H1 (cell line): ENCODE results near the gene HORMAD2. TPM values are rescaled to one million over a fixed set of nuclear protein-coding genes. Genes with fewer than 3 reads are reported as not detected.

ENCODE experiments used
- CTCF ChIA-PET: fragments of 300-600 bp; sonication (Branson Sonifier 250); formaldehyde crosslinking; loops from one replicate; lab custom pipeline; 2021; ENCODE audit not compliant: partially characterized antibody; lab: Charles Lee
- POLR2A ChIA-PET: fragments of 300-600 bp; sonication (Branson Sonifier 250); formaldehyde crosslinking; loops from one replicate; lab custom pipeline; 2021; ENCODE audit warnings: inconsistent platforms; ENCODE audit not compliant: partially characterized antibody; lab: Charles Lee
- DNase-seq, 2 experiments: peaks; one replicate each; pipeline versions ENCODE4 v3.0.0 to v3.0.0-alpha.2; 2010 to 2022; ENCODE audit warnings: low spot score in 2 of 2, low read depth in 1 of 2, mixed read lengths in 1 of 2
- FAIRE-seq: peaks from 2 replicates; lab custom pipeline; 2011; peaks lifted over from hg19 to GRCh38; lab: Jason Lieb, UNC
- H2AFZ ChIP-seq: 2 replicates; pipeline ENCODE4 v1.8.1; 2012; ENCODE audit warnings: low read length, inconsistent platforms
- H2AK5ac ChIP-seq: 2 replicates; pipeline ENCODE4 v1.6.1; 2013; ENCODE audit warnings: low read depth, low read length
- H2BK120ac ChIP-seq: replicated peaks from 2 replicates; pipeline ENCODE3; 2013; ENCODE audit warnings: low read depth, low read length, inconsistent platforms
- H2BK12ac ChIP-seq: 2 replicates; pipeline ENCODE4 v1.6.1; 2013; ENCODE audit warnings: low read depth, low read length
- H2BK15ac ChIP-seq: 2 replicates; pipeline ENCODE4 v1.6.1; 2013; ENCODE audit warnings: low read length
- H2BK20ac ChIP-seq: 2 replicates; pipeline ENCODE4 v1.6.1; 2013; ENCODE audit warnings: low read length
- H2BK5ac ChIP-seq: 2 replicates; pipeline ENCODE4 v1.6.1; 2013; ENCODE audit warnings: low read depth, low read length
- H3K14ac ChIP-seq: 2 replicates; pipeline ENCODE4 v1.6.1; 2013; ENCODE audit warnings: inconsistent platforms; ENCODE audit not compliant: insufficient read length
- H3K18ac ChIP-seq: 2 replicates; pipeline ENCODE4 v1.6.1; 2013; ENCODE audit warnings: low read length; ENCODE audit errors: extremely low read depth
- H3K23ac ChIP-seq: 2 replicates; pipeline ENCODE4 v1.6.1; 2013; ENCODE audit warnings: inconsistent platforms; ENCODE audit not compliant: insufficient read length
- H3K23me2 ChIP-seq: 2 replicates; pipeline ENCODE4 v1.6.1; 2013; ENCODE audit warnings: low read depth, low read length
- H3K27ac ChIP-seq: 2 replicates; pipeline ENCODE4 v1.6.1; 2011; ENCODE audit warnings: low read depth, low read length, inconsistent platforms
- H3K27me3 ChIP-seq, 4 experiments: replicated peaks in 1 of 4; 1 replicate in 1 of 4; 2 replicates in 3 of 4; pipeline versions ENCODE4 v1.6.1 to v1.8.1; 2011 to 2013; ENCODE audit warnings: low read length in 3 of 4, mild to moderate bottlenecking in 3 of 4, inconsistent platforms in 2 of 4, mixed read lengths in 2 of 4, moderate library complexity in 1 of 4; ENCODE audit not compliant: control insufficient read depth in 3 of 4, insufficient read depth in 3 of 4; ENCODE audit errors: extremely low read depth in 1 of 4
- H3K36me3 ChIP-seq, 4 experiments: 2 replicates each; pipeline versions ENCODE4 v1.6.1 to v1.8.1; 2011 to 2013; ENCODE audit warnings: mild to moderate bottlenecking in 4 of 4, low read length in 3 of 4, moderate library complexity in 2 of 4, control low read depth in 1 of 4, inconsistent platforms in 1 of 4; ENCODE audit not compliant: insufficient read depth in 4 of 4, control insufficient read depth in 2 of 4
- H3K4ac ChIP-seq: replicated peaks from 2 replicates; pipeline ENCODE3; 2013; ENCODE audit warnings: low read length, low read depth, mixed read lengths, inconsistent platforms; ENCODE audit not compliant: insufficient read length
- H3K4me1 ChIP-seq, 4 experiments: replicated peaks in 1 of 4; 1 replicate in 1 of 4; 2 replicates in 3 of 4; pipeline versions ENCODE4 v1.6.1 to v1.8.1; 2011 to 2013; ENCODE audit warnings: low read length in 3 of 4, inconsistent platforms in 2 of 4, mixed read lengths in 1 of 4; ENCODE audit not compliant: insufficient read depth in 4 of 4, control insufficient read depth in 3 of 4
- H3K4me2 ChIP-seq, 2 experiments: 2 replicates each; pipeline versions ENCODE4 v1.6.1 to v1.8.1; 2011 to 2013; ENCODE audit warnings: low read depth in 2 of 2, low read length in 2 of 2, control low read depth in 1 of 2, inconsistent platforms in 1 of 2, mild to moderate bottlenecking in 1 of 2; ENCODE audit not compliant: insufficient read depth in 1 of 2
- H3K4me3 ChIP-seq, 4 experiments: fragments of 200-600, 300-600 bp in 1 of 4; sonication (generic), shearing (Covaris generic), sonication (Bioruptor Twin) in 1 of 4; 2 replicates each; pipeline versions ENCODE4 v1.5.1 to v1.8.1; 2011 to 2016; ENCODE audit warnings: low read length in 4 of 4, low read depth in 3 of 4, control low read depth in 2 of 4, inconsistent platforms in 2 of 4, mild to moderate bottlenecking in 2 of 4, mixed read lengths in 1 of 4, moderate library complexity in 1 of 4; ENCODE audit not compliant: insufficient read depth in 2 of 4; ENCODE audit errors: extremely low read depth in 1 of 4
- H3K56ac ChIP-seq: replicated peaks from 2 replicates; pipeline ENCODE3; 2013; ENCODE audit warnings: low read depth, mild to moderate bottlenecking, mixed read lengths, low read length, inconsistent platforms; ENCODE audit not compliant: insufficient read length
- H3K79me1 ChIP-seq: 2 replicates; pipeline ENCODE4 v1.6.1; 2013; ENCODE audit warnings: low read depth, low read length, control low read depth
- H3K79me2 ChIP-seq, 2 experiments: 2 replicates each; pipeline versions ENCODE4 v1.6.1 to v1.8.1; 2012 to 2013; ENCODE audit warnings: low read length in 2 of 2, mild to moderate bottlenecking in 2 of 2, inconsistent platforms in 1 of 2; ENCODE audit not compliant: insufficient read depth in 2 of 2, control insufficient read depth in 1 of 2
- H3K9ac ChIP-seq, 4 experiments: replicated peaks in 1 of 4; 1 replicate in 1 of 4; 2 replicates in 3 of 4; pipeline versions ENCODE4 v1.6.1 to v1.8.1; 2011 to 2013; ENCODE audit warnings: low read depth in 3 of 4, low read length in 3 of 4, control low read depth in 2 of 4, mild to moderate bottlenecking in 2 of 4, moderate library complexity in 2 of 4, inconsistent platforms in 1 of 4; ENCODE audit errors: extremely low read depth in 1 of 4
- H3K9me3 ChIP-seq, 2 experiments: 2 replicates each; pipeline versions ENCODE4 v1.6.1 to v1.8.1; 2012 to 2013; ENCODE audit warnings: mild to moderate bottlenecking in 2 of 2, moderate library complexity in 2 of 2, control low read depth in 1 of 2, inconsistent platforms in 1 of 2, low read depth in 1 of 2, low read length in 1 of 2, mixed read lengths in 1 of 2; ENCODE audit not compliant: insufficient read depth in 2 of 2
- H4K20me1 ChIP-seq, 2 experiments: replicated peaks in 1 of 2; 2 replicates each; pipeline versions ENCODE3 to v1.8.1; 2011 to 2013; ENCODE audit warnings: inconsistent platforms in 2 of 2, low read length in 2 of 2, mild to moderate bottlenecking in 1 of 2; ENCODE audit not compliant: insufficient read depth in 2 of 2, control insufficient read depth in 1 of 2
- H4K5ac ChIP-seq: 2 replicates; pipeline ENCODE4 v1.6.1; 2013; ENCODE audit warnings: low read length, low read depth, mixed read lengths, inconsistent platforms; ENCODE audit not compliant: insufficient read length
- H4K8ac ChIP-seq: 2 replicates; pipeline ENCODE4 v1.8.0; 2013; ENCODE audit warnings: mild to moderate bottlenecking, moderate library complexity, low read length, inconsistent platforms; ENCODE audit not compliant: insufficient read depth; ENCODE audit errors: extremely low read depth
- H4K91ac ChIP-seq: replicated peaks from 2 replicates; pipeline ENCODE3; 2013; ENCODE audit warnings: low read length, mixed read lengths, inconsistent platforms; ENCODE audit not compliant: insufficient read length
- CBX5 ChIP-seq: fragments of 300-800, 300-1000 bp; sonication (generic); IDR thresholded peaks from 2 replicates; pipeline ENCODE4 v1.7.1; 2016; ENCODE audit warnings: antibody characterized with exemption, low read length, low read depth
- CHD2 ChIP-seq: IDR thresholded peaks from 2 replicates; pipeline ENCODE4 v1.6.1; 2012; ENCODE audit warnings: low read length, improper control_type of control experiment
- CTCF ChIP-seq, 3 experiments: IDR thresholded peaks; 1 replicate in 2 of 3; 2 replicates in 1 of 3; pipeline versions ENCODE4 v1.5.1 to v1.6.1; 2011; ENCODE audit warnings: low read length in 3 of 3, mild to moderate bottlenecking in 3 of 3, inconsistent platforms in 2 of 3, low read depth in 1 of 3, moderate library complexity in 1 of 3; ENCODE audit not compliant: insufficient read depth in 1 of 3; ENCODE audit errors: control extremely low read depth in 1 of 3
- EP300 ChIP-seq, 2 experiments: IDR thresholded peaks; 1 replicate in 1 of 2; 2 replicates in 1 of 2; pipeline ENCODE4 v1.6.1; 2011 to 2012; ENCODE audit warnings: low read depth in 2 of 2, low read length in 2 of 2, mild to moderate bottlenecking in 2 of 2, borderline replicate concordance in 1 of 2, inconsistent platforms in 1 of 2, moderate library complexity in 1 of 2
- EZH2 ChIP-seq: fragments of 200-600 bp; sonication (generic); IDR thresholded peaks from 2 replicates; pipeline ENCODE4 v1.7.1; 2012; ENCODE audit warnings: low read depth, mild to moderate bottlenecking, moderate library complexity, low read length, inconsistent platforms; ENCODE audit not compliant: severe bottlenecking
- KDM5A ChIP-seq: fragments of 200-600 bp; IDR thresholded peaks from 2 replicates; pipeline ENCODE4 v1.7.1; 2012; ENCODE audit warnings: mild to moderate bottlenecking, low read length, inconsistent platforms, mixed read lengths
- POLR2A ChIP-seq, 2 experiments: IDR thresholded peaks; 1 replicate in 1 of 2; 2 replicates in 1 of 2; pipeline ENCODE4 v1.6.1; 2011; ENCODE audit warnings: low read depth in 2 of 2, low read length in 2 of 2, mild to moderate bottlenecking in 2 of 2; ENCODE audit errors: control extremely low read depth in 1 of 2
- POLR2AphosphoS5 ChIP-seq: IDR thresholded peaks from 2 replicates; pipeline ENCODE4 v1.6.1; 2011; ENCODE audit warnings: low read depth, low read length
- POU5F1 ChIP-seq: IDR thresholded peaks from 2 replicates; pipeline ENCODE4 v1.6.1; 2011; ENCODE audit warnings: low read depth, mild to moderate bottlenecking, low read length, moderate library complexity
- SAP30 ChIP-seq: fragments of 300-600 bp; sonication (generic); IDR thresholded peaks from 2 replicates; pipeline ENCODE4 v1.7.1; 2012; ENCODE audit warnings: low read length, moderate library complexity, mild to moderate bottlenecking, inconsistent platforms; ENCODE audit not compliant: insufficient read depth, insufficient replicate concordance
- SIRT6 ChIP-seq: IDR thresholded peaks from one replicate; pipeline ENCODE4 v1.7.1; 2012; ENCODE audit warnings: low read length, inconsistent platforms
- SP1 ChIP-seq: IDR thresholded peaks from 2 replicates; pipeline ENCODE4 v1.6.1; 2011; ENCODE audit warnings: low read depth, low read length
- TEAD4 ChIP-seq: IDR thresholded peaks from 2 replicates; pipeline ENCODE4 v1.6.1; 2012; ENCODE audit warnings: low read depth, low read length, inconsistent platforms, mixed read lengths
- WGBS, 2 experiments: shearing (Covaris generic) in 1 of 2; methylation state at CpG; one replicate each; pipeline versions ENCODE4 v1.1.6 to v1.1.7; 2013 to 2015; ENCODE audit warnings: low lambda C conversion rate in 2 of 2, mixed read lengths in 2 of 2, inconsistent platforms in 1 of 2, low coverage in 1 of 2, missing lambda C conversion rate in 1 of 2; ENCODE audit not compliant: insufficient replicate concordance in 2 of 2, insufficient coverage in 1 of 2, insufficient read length in 1 of 2; ENCODE audit errors: extremely low coverage in 1 of 2, missing lambda C conversion rate in 1 of 2; 5-methylcytosine and 5-hydroxymethylcytosine counted together
- polyA plus RNA-seq, 7 experiments: library from polyadenylated mRNA; depleted of rRNA in 3 of 7; stranded (reverse) in 5 of 7; unstranded in 2 of 7; fragments of >200 nt in 5 of 7; fragments of 200-250 nt in 2 of 7; gene quantifications; 1 replicate in 5 of 7; 2 replicates in 1 of 7; 4 replicates in 1 of 7; pipeline versions ENCODE4 v1.2.1 to v1.2.3, GENCODE V29; 2011 to 2013; ENCODE audit warnings: missing spikeins in 2 of 7, mixed read lengths in 2 of 7
- total RNA-seq: library from RNA; stranded (reverse); fragmentation: NEBNext Ultra II Directional; extraction: Animal tissue kit (Norgen Biotek cat#: 25700); gene quantifications from 2 replicates; pipeline ENCODE4 v1.2.1, GENCODE V29; 2021

Gene HORMAD2
- total and polyA plus RNA-seq, 2 of the 8 experiments (the other 6 are each of a cell fraction or from before 2014, with no cell fraction given): 0.03 TPM; not detected in 1

DNA sequence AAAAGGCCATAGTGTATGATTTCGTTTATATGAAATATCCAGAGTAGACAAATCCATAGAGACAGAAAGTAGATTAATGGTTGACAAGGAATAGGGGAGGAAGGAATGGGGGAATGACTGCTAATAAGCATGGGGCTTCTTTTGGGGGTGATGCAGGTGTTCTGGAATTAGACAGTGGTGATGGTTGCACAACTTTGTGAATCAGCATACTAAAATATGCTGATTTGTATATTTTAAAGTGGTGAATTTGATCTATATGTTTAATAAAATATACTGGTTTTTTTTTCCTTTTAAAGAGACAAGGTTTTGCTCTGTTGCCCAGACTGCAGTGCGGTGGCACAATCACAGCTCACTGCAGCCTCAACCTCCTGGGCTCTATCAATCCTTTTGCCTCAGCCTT lies 6.5 kb upstream of the HORMAD2 start:
- POLR2A ChIA-PET: no interaction called here
- no peak overlapping the region for H3K56ac ChIP-seq
- no peak for TF ChIP-seq TEAD4
- no peak for TF ChIP-seq SP1
- no peak for TF ChIP-seq CBX5
- TF ChIP-seq CTCF (IDR thresholded peaks at IDR 0.05; ENCODE audit: control extremely low read depth in 1 of 3, insufficient read depth in 1 of 3, low read depth in 1 of 3, low read length in 3 of 3): no peak
- no peak for TF ChIP-seq POLR2A (IDR thresholded peaks at IDR 0.05; ENCODE audit: control extremely low read depth in 1 of 2, low read depth in 2 of 2, low read length in 2 of 2)
- TF ChIP-seq EZH2: no peak
- TF ChIP-seq POU5F1: no peak
- no peak for TF ChIP-seq SIRT6
- TF ChIP-seq EP300 (IDR thresholded peaks at IDR 0.05; ENCODE audit: borderline replicate concordance in 1 of 2, low read depth in 2 of 2, low read length in 2 of 2): no peak
- no peak for TF ChIP-seq POLR2AphosphoS5
- TF ChIP-seq SAP30: no peak
- no peak for TF ChIP-seq KDM5A
- TF ChIP-seq CHD2: no peak

More for the DNA sequence above, 6.5 kb upstream of the HORMAD2 start:
- no peak overlapping the region for H3K14ac ChIP-seq
- no peak overlapping the region for H3K18ac ChIP-seq
- H2BK15ac ChIP-seq: no peak overlapping the region
- H4K8ac ChIP-seq: no peak overlapping the region
- H3K4me1 ChIP-seq: no peaks in the 10 kb centered on the region
- no peak overlapping the region for H2BK5ac ChIP-seq
- no peaks in the 10 kb centered on the region; a peak in 1 of 7 replicates for H3K27me3 ChIP-seq
- no peak overlapping the region for H3K4me3 ChIP-seq
- H2BK20ac ChIP-seq: no peak overlapping the region
- H2BK120ac ChIP-seq: no peak overlapping the region
- no peak overlapping the region for H2AFZ ChIP-seq
- no peak overlapping the region for H4K5ac ChIP-seq
- FAIRE-seq: no peak
- H3K79me1 ChIP-seq: no peaks in the 10 kb centered on the region
- DNase-seq: no peak
- no peaks in the 10 kb centered on the region for H3K36me3 ChIP-seq
- H4K20me1 ChIP-seq: no peaks in the 10 kb centered on the region
- H4K91ac ChIP-seq: no peak overlapping the region
- no peak overlapping the region for H3K9ac ChIP-seq
- no peaks in the 10 kb centered on the region for H3K79me2 ChIP-seq
- H2AK5ac ChIP-seq: no peak overlapping the region
- no peak overlapping the region for H3K27ac ChIP-seq
- CTCF ChIA-PET: no interaction called here
- WGBS, 2 experiments: 83% methylated on average over 2 of the region's 2 CpGs; no CpG with 5 or more reads in 1 of the 2 experiments
- no peak overlapping the region for H3K23ac ChIP-seq
- H3K9me3 ChIP-seq: no peaks in the 10 kb centered on the region
- no peak overlapping the region for H2BK12ac ChIP-seq
- H3K4ac ChIP-seq: no peak overlapping the region
- H3K4me2 ChIP-seq: no peak overlapping the region
- H3K23me2 ChIP-seq: no peaks in the 10 kb centered on the region
